GM19238 (cell line): ENCODE data around the gene CHST3.
"Not testable (repeated sequence)": the region's sequence is repeated elsewhere in the genome, so short reads cannot be mapped to it uniquely, and the experiment has no call there.

Experiments
- DNase-seq: peaks from one replicate; pipeline ENCODE4 v3.0.0; 2011; ENCODE audit warnings: low spot score; ENCODE audit not compliant: insufficient read length

The CHST3 gene

DNA sequence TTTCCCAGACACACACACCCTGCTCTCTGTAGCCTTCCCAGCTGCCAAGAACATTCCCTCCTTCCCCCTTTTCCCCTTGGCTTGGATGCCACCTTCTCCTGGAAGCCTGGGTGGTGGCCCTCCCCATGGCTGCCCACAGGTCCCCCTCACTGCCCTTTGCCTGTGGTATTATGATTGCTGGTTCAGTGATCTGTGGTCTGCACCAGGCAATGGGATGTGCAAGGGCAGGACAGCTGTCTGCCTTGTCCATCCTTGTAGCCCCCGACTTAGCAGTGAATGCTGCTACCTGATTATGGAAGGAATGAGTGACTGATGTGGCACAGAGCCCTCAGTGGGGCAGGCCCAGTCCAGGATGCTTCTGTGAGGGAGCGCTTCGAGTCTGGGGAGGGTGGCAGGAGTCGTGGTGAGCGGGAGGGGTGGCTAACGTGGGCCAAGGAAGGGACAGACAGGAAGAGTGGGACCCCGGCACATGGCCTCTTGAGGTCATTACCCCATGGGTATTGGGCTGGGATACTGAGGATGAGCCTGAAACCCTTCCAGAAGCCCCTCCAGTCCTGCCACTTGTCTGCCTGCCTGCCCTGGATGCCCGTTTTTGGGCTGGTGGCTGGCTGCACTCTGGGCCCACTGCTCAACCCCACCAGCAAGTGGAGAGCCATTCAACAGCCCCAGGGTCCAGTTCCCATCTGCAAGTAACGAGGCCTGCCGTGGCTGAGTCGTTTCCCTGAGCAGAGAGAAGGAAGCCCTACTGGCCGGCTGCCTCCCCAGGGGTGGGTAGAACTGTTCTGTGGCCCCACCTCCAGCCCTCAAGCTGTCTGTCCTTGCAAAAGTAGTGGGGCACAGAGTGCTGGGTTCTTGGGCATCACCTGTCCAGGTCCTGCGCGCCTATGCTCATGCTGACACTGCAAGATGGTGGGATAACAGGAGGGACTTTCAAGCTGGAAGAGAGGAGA lies 8.8 kb downstream of the CHST3 start:
- DNase-seq, result no peak

DNA sequence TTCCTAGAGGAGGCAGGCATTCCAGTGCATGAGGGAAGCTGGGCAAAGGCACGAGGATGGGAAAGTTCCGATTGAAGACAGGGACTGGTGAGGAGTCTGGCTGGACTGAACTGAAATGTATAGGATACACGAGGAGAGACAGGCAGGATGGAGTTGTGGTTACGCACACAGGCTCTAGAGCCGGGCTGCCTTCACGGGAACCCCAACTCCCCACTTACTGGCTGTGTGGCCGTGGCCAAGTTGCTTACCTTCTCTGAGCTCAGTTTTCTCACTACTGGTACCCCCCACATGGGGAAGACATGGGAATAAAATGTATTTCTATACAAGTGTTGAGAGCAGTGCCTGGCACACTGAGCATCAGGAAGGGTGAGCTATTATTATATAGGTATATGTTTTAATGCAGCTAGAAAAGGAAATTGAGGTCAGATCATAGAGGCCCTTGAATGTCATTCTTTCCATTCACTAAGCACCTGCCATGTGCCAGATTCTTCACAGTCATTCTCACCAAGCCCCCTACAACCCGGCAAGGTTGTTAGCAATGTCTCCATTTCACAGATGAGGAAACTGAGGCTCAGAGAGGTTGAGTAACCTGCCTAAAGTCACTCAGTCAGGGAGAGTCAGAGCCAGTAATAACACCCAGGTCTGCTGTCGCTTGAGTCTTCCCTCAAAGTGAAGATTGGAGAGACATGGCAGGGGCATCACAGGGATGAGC lies 9.7 kb downstream of the CHST3 start:
- no peak for DNase-seq

GRCh38 chr10:71974489-71975021 lies 10.4 kb downstream of the CHST3 start:
- DNase-seq, result no peak

DNA sequence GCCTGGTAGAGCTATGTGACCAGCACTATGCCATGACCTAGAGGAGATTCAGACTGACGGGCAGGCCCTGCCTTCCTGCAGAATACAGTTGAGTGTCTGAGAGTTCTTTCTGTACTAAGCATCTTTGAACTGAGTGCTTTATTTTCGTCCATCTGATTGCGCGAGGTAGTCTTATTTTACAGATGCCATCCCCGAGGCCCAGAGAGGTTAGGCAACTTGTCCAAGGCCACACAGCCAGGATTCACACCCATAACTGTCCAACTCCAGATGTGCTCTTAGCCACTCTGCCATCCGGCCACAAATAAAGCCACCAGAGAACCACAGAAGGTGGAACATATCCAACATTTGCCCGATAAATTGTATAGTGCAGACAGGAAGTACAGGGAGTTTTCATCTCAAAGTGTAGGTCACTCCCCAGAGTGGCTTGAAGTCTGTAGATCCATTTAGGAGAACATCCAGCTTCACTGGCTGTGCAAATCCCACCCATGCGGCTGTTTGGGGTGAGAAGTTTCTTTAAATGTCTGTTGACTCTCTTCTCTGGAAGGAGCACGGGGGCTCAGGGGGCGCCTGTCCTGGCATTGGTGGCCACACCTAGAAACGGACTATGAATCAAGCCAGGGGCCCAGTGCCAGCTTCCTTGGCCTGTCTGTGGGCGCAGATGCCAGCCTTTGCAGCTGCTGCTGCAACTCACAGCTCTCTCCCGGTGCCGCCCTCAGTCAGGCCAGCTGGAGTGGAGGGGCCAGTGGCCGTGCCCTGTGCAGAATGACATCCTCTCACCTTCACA lies 11.1 kb downstream of the CHST3 start:
- DNase-seq, result no peak

DNA sequence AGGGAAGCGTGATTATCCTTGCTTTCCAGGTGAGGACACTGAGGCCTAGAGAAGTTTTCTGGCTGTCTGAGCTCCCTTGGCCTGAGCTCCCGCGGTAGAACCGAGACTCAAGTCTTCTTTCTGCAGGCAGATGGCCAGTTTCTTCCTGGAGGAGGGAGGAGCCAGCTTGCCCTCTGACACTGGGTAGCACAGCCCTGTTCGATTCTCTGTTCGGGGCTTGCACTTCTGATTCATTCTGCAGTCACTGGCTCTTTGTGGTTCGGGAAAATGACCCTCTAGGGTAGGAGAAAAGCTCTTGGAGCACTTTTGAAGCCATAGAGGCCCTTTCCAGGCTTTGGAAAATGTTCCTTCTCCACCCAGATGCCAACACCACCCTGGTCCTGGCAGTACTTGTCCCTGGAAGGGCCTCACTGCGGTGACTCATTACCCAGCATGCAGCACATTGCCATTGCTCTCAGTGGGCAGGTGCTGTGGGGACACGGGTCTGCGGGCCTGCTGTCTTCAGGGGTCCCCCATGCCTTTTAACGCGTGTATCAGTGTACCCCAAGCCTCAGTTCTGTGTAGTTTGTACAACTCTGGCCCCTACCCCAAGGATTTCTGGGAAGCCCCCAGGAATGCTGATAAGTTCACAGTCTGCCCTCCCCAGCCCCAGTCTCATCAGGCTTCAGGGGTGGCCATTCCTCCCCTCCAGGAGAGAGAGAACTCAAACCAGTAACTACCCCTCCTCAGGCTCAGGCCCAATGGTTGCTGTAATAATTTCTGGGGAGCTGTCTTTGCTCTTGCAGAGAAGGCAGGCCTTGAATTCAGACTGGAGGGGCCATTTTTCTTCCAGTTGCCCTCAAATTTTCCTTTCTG lies 11.9 kb downstream of the CHST3 start:
- DNase-seq, result no peak

DNA sequence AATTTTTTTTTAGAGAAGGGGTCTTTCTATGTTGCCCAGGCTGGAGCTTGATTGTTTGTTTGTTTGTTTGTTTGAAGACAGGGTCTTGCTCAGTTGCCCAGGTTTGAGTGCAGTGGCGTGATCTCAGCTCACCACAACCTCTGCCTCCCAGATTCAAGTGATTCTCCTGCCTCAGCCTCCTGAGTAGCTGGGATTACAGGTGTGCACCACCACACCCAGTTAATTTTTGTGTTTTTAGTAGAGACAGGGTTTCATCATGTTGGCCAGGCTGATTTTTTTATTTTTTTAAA lies 13.4 kb downstream of the CHST3 start:
- DNase-seq, result not testable (repeated sequence)

DNA sequence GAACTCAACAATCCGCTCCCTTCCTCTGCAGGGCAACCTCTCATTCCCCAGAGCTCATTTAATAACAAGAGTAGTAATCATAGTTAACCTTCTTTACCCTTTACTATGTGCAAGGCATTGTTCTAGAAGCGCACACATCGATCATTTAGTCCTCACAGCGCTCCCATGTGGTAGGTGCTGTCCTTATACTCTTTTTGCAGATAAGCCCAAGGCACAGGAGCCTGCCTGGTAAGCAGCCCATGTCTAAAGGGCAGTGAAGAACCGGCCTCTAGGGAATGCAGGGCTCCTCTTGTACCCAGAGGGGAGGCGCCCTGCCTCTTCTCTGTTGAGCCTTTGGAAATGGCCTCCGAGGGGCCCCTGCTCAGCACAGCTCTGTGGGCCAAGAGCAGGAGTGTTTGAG lies 14.3 kb downstream of the CHST3 start:
- no peak for DNase-seq

GRCh38 chr10:71978988-71979691 lies 14.9 kb downstream of the CHST3 start:
- no peak for DNase-seq

DNA sequence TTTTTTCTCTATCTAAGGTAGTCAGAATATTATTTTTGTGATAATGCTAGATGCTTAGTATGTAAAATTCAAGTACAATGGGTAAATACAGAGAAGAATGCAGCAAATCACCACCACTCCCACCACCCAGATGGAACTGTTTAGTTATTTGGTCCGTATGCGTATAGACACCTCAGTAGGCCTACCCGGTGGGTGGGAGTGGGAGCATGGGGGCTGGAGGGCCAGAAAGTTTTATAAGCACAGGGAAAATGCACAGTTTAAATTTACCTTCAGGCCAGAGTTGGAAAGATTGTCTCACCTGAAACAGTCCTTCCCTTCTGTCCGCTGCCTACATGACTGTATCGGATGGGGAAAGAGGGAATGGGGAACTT lies 15.5 kb downstream of the CHST3 start:
- DNase-seq, result no peak

DNA sequence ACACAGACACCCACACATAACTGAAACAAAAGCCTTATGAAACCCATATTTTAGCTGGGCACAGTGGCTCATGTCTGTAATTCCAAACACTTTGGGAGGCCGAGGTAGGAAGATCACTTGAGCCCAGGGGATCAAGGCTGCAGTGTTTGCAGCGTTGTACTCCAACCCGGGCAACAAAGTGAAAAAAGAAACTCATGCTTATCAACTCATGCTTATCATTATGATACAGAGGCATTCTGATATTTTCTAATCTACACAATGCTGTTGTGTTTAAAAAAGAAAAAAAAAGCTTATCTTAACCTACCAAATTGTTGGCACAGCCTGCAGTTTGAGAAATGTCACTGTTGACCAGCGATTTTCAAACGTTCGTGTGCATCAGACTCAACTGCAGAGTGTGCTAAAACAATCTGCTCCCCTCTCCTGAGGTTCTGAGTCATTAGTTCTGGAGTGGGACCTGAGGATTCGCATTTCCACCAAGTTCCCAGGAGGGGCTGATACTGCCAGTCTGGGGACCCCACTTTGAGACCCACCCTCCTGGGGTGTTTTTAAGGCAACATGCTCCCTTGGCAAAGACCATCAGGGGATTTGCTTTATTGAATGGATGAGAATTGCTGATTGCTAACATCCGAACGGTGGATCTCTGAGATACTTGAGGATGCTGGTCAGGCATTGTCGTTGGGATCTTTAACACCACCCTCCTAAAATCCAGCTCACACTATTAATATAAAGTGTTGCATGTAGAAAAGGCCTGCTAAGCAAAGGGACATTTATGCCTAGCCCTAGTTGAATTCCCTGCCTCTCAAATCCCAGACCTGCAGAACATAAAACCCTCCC lies 16.2 kb downstream of the CHST3 start:
- DNase-seq, result no peak

DNA sequence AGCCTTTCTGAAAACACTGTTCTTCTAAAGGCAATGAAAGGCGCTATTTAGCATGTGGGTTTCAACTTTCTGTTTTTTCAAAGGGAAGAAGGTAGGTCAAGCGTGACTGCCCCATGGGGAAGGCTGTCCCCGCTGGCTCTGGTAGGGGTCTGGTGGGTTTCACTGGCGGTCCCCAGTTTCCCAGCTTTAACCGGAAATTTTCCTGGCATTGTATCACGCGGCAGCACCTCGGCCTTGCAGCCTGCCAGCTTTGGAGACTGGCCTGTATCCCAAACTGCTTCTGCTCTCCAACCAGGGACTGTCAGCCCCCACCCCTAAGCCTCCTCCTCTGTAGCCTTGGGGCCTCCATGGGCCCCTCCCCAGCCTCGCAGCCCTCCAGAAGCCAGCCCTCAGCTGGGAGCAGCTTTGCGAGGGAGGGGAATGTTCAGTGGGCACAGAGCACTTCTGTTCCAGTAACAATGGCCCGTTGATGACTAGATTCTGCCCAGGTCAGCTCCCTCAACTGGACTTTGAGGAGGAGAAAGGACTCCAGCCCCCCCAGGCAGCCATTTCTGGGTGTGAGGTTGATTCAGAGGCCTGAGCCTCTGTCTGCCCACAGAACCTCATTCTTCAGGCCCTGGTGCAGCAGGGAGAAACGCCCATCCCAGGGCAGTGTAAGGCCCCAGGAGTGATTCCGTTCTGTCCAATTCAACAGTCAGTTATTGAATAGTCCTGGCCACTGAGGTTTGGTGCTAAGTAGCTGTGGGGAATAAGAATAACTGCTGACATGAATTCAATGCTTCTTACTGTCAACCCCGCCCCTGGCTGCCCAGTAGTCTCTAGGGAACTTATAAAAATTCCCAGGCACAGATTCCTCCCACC lies 17.1 kb downstream of the CHST3 start:
- DNase-seq, result no peak

- no peak for DNase-seq
These were observed 17.7 kb downstream of the CHST3 start for GRCh38 chr10:71981876-71982230.

DNA sequence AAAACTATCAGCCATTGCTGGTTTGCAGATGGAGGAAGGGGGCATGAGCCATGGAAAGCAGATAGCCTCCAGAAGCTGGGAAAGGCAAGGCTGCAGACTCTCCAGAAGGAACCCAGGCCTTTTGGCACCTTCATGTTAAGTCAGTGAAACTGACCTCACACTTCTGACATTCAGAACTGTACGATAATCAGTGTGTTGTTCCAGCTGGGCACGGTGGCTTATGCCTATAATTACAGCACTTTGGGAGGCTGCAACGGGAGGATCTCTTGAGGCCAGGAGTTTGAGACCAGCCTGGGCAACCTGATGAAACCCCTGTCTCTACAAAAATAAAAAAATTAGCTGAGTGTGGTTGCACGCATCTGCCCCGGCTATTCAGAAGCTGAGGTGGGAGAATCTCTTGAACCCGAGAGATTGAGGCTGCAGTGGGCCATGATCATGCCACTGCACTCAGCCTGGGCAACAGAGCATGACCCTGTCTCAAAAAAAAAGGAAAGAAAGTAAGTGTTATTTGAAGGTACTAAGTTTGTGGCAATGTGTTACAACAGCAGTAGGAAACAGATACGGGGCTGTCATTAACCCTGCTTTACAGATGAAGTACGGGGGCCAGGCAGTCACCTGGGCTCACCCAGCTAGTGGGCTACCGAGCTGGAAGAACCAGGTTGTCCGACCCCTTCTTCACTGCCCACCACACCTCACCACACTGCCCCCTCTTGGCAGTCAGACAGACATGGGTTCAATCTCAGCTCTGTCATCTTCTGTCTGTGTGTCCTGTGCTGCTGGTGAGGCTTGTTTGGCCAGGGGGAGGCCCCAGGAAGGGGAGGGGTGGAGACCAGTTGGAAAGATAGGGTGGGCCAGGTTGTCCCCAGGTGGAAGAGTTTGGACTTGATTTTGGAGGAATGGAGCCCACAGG lies 18.3 kb downstream of the CHST3 start:
- no peak for DNase-seq

GRCh38 chr10:71984126-71984808 lies 20.1 kb downstream of the CHST3 start:
- no peak for DNase-seq

- DNase-seq, result no peak
These were observed 20.7 kb downstream of the CHST3 start for GRCh38 chr10:71984809-71985388.

DNA sequence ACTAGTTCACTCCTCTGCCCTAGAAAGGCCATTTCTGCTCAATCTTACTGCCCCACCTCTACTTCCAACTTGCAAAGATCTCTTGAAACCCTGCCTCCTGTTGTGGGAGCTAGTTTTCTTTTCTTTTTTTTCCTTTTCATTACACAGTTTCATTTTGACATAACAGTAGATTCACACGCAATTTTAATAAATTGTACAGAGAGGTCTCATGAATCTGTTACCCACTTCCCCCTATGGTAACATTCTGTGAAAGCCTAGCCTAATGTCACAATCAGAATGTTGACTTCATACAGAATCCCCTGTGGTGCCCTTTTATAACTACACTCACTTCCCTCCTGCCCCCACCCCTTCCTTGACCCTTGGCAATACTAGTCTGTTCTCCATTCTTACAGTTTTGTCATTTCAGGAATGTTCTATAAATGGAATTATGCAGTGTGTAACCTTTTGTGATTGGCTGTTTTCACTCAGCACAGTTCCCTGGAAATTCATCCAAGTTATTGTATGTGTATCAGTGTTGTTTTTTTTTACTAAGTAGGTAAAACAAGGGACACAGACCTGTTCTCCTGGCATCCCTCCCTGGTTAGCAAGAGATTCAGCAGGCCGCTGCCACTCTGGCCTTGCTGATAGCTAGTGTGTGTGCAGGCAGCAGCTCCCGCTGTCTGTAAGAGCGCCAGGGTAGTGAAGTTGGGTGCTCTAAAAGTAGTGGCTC lies 21.5 kb downstream of the CHST3 start:
- no peak for DNase-seq
